GM23248 (cell line): ENCODE data around the gene TMEM121.
"Not testable (repeated sequence)": the region's sequence is repeated elsewhere in the genome, so short reads cannot be mapped to it uniquely, and the experiment has no call there.

Source experiments
- EZH2 ChIP-seq: fragments of 200-600 bp; sonication (generic); IDR thresholded peaks from 2 replicates; pipeline ENCODE4 v1.6.1; 2018; ENCODE audit warnings: antibody characterized with exemption, mild to moderate bottlenecking; ENCODE audit not compliant: insufficient read depth, poor library complexity, severe bottlenecking
- EZH2phosphoT487 ChIP-seq: fragments of 200-600 bp; sonication (generic); IDR thresholded peaks from 2 replicates; pipeline ENCODE4 v1.6.1; 2018; ENCODE audit warnings: antibody characterized with exemption, moderate library complexity, mild to moderate bottlenecking, low read depth; ENCODE audit not compliant: insufficient read depth

GRCh38 chr14:105546410-105546809 is 20.0 kb downstream of the TMEM121 start:
- not testable (repeated sequence) for TF ChIP-seq EZH2phosphoT487, EZH2
